Naive thymus-derived CD4-positive, alpha-beta T cell (primary cell): ENCODE data around the gene USP36. TPM values are rescaled to one million over a fixed set of nuclear protein-coding genes. Genes with fewer than 3 reads are reported as not detected.

ENCODE experiments used
- ATAC-seq: fragments of 150-1000 bp; cut with Tn5 transposase; 2 replicates; pipeline ENCODE4 v1.10.0; 2021; ENCODE audit warnings: mild to moderate bottlenecking, moderate library complexity
- CTCF ChIA-PET: fragments of 350-600 bp; sonication (Branson Sonifier 250); formaldehyde crosslinking; loops from one replicate; lab custom pipeline; 2021; ENCODE audit warnings: antibody characterized with exemption; lab: Charles Lee
- POLR2A ChIA-PET: fragments of 350-600 bp; sonication (Branson Sonifier 250); formaldehyde crosslinking; loops from one replicate; lab custom pipeline; 2021; ENCODE audit warnings: antibody characterized with exemption, inconsistent platforms; lab: Charles Lee
- DNase-seq, 9 donors: peaks; one replicate each; pipeline versions ENCODE4 v3.0.0 to v3.0.0-alpha.2; 2020 to 2022; ENCODE audit warnings: mixed read lengths in 1 of 9
- H3K27ac ChIP-seq: one replicate; pipeline ENCODE4 v1.7.0; 2013; ENCODE audit warnings: mild to moderate bottlenecking, low read depth, low read length, moderate library complexity
- H3K27me3 ChIP-seq, 2 donors: one replicate each; pipeline ENCODE4 v1.7.0; 2013; ENCODE audit warnings: low read length in 2 of 2, mild to moderate bottlenecking in 2 of 2, moderate library complexity in 2 of 2; ENCODE audit not compliant: control insufficient read depth in 2 of 2, insufficient read depth in 2 of 2
- H3K36me3 ChIP-seq, 3 experiments: 1 replicate in 2 of 3; 2 replicates in 1 of 3; pipeline ENCODE4 v1.7.0; 2013; ENCODE audit warnings: low read length in 3 of 3, mild to moderate bottlenecking in 3 of 3, moderate library complexity in 1 of 3; ENCODE audit not compliant: insufficient read depth in 3 of 3, control insufficient read depth in 2 of 3
- H3K4me1 ChIP-seq, 2 donors: one replicate each; pipeline ENCODE4 v1.7.0; 2013; ENCODE audit warnings: low read length in 2 of 2, mild to moderate bottlenecking in 2 of 2, moderate library complexity in 1 of 2; ENCODE audit not compliant: control insufficient read depth in 2 of 2, insufficient read depth in 2 of 2
- H3K4me3 ChIP-seq: 2 replicates; pipeline ENCODE4 v1.7.0; 2013; ENCODE audit warnings: mild to moderate bottlenecking, low read length
- H3K9me3 ChIP-seq, 3 experiments: 1 replicate in 2 of 3; 2 replicates in 1 of 3; pipeline ENCODE4 v1.7.0; 2013; ENCODE audit warnings: low read length in 3 of 3; ENCODE audit not compliant: control insufficient read depth in 2 of 3
- H3K27ac Mint-ChIP-seq, 9 donors: one replicate each; pipeline ENCODE4 v1.8.0; 2020 to 2022; ENCODE audit warnings: mixed read lengths in 9 of 9, mild to moderate bottlenecking in 8 of 9, moderate library complexity in 5 of 9, inconsistent platforms in 2 of 9
- H3K27me3 Mint-ChIP-seq, 5 donors: one replicate each; pipeline ENCODE4 v1.8.0; 2021 to 2022; ENCODE audit warnings: mixed read lengths in 5 of 5, mild to moderate bottlenecking in 1 of 5
- H3K36me3 Mint-ChIP-seq, 5 donors: one replicate each; pipeline ENCODE4 v1.8.0; 2020 to 2022; ENCODE audit warnings: mixed read lengths in 5 of 5, mild to moderate bottlenecking in 3 of 5, inconsistent platforms in 1 of 5
- H3K4me1 Mint-ChIP-seq, 7 donors: one replicate each; pipeline ENCODE4 v1.8.0; 2020 to 2022; ENCODE audit warnings: mixed read lengths in 7 of 7, mild to moderate bottlenecking in 3 of 7, inconsistent platforms in 1 of 7
- H3K4me3 Mint-ChIP-seq, 10 donors: one replicate each; pipeline ENCODE4 v1.8.0; 2020 to 2022; ENCODE audit warnings: mild to moderate bottlenecking in 10 of 10, mixed read lengths in 10 of 10, moderate library complexity in 6 of 10, inconsistent platforms in 2 of 10
- H3K9me3 Mint-ChIP-seq, 11 donors: one replicate each; pipeline ENCODE4 v1.8.0; 2020 to 2022; ENCODE audit warnings: mixed read lengths in 11 of 11, mild to moderate bottlenecking in 4 of 11, inconsistent platforms in 1 of 11, moderate library complexity in 1 of 11
- intact Hi-C, 2 donors: fragments of 100-400 bp; cut with micrococcal nuclease; formaldehyde crosslinking; loops; one replicate each; pipeline ENCODE4 v1.15.1; 2023
- polyA plus RNA-seq, 2 donors: library from polyadenylated mRNA; unstranded; fragments of 300-500 nt; fragmentation: Illumina TruSeq; gene quantifications; one replicate each; pipeline ENCODE4 v1.2.3, GENCODE V29; 2021
- total RNA-seq, 6 experiments: library from RNA in 5 of 6; stranded (reverse) in 5 of 6; gene quantifications; 1 replicate in 5 of 6; 2 replicates in 1 of 6; pipeline ENCODE4 v1.2.3 and lab custom pipeline; 2021 to 2026

The USP36 gene
- total and polyA plus RNA-seq, 7 experiments from 2014 or later: 37.4 to 414 (median 148) TPM

DNA sequence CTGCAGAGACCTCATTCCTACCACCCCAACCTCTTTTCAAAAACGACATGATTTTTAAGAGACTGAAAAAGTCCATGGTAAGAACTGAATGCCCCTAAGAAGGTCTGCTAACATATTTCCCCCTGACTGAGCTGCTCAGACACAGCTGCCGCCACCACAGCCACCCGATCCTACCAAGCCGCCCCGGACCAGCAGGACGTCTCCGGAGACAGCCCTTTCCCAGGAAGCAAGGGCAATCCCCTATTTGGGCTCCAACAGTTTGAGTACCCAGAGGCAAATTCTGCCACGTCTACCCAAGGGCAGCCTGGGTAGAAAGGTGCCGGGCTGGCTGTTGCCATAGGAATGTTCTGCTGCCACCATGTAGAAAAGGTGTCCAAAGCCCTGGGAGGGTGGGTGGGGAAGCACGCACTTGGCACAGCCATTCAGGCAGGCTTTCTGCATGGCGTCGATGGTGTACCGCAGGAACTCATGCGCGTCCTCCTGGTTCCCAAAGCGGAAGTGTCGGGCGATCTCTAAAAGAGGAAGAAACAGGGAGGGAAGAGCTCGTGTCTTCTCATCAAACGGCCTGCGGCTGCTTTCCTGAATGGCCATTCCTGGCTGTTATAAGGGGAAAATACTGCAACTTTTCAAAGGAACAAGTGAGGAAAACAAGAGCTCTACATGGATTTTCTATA is 13.6 kb downstream of the USP36 start:
- POLR2A ChIA-PET: interaction anchor here (0.7 to 1.5 kb wide), 4 partner anchors 11 to 79 kb away, joined by 3 to 5 read pairs (median 3); no protein-coding TSS in a partner anchor
- CTCF ChIA-PET: interaction anchor here (1.0 kb wide), 2 partner anchors 40 to 119 kb away, joined by 3 read pairs; no protein-coding TSS in a partner anchor
- H3K9me3 Mint-ChIP-seq: peaks cover 0 to 4% (median 0%) of the 10 kb centered on the region in 11 donors
- DNase-seq (no peak), ATAC-seq (no peak)
- no peaks in the 10 kb centered on the region for H3K4me1 ChIP-seq
- H3K27me3 ChIP-seq: no peaks in the 10 kb centered on the region
- H3K4me3 Mint-ChIP-seq: no peak overlapping the region
- peak overlapping the region in 6 of 9 donors; percentile 22 to 70 (median 54) for H3K27ac Mint-ChIP-seq
- H3K4me3 ChIP-seq: no peak overlapping the region
- peaks cover 27 to 84% (median 55%) of the 10 kb centered on the region in 5 donors for H3K36me3 Mint-ChIP-seq
- H3K9me3 ChIP-seq: no peaks in the 10 kb centered on the region
- no peak overlapping the region for H3K27ac ChIP-seq
- peaks cover 27 to 60% (median 44%) of the 10 kb centered on the region in 7 donors for H3K4me1 Mint-ChIP-seq
- H3K27me3 Mint-ChIP-seq: no peaks in the 10 kb centered on the region
- peaks cover 29 to 96% (median 46%) of the 10 kb centered on the region in 3 experiments for H3K36me3 ChIP-seq
- intact Hi-C loops: no loop called here

- peaks cover 32 to 96% (median 40%) of the 10 kb centered on the region in 3 experiments for H3K36me3 ChIP-seq
- DNase-seq (no peak), ATAC-seq (peak; percentile 28)
- intact Hi-C loops: no loop called here
- no peaks in the 10 kb centered on the region for H3K4me1 ChIP-seq
- H3K27ac ChIP-seq: no peak overlapping the region
- POLR2A ChIA-PET: interaction anchor here (0.8 to 1.5 kb wide), 3 partner anchors 12 to 79 kb away, joined by 3 to 5 read pairs (median 3); no protein-coding TSS in a partner anchor
- Mint-ChIP-seq H3K27ac (peak overlapping the region in 5 of 9 donors; percentile 14 to 70 (median 36)), H3K9me3 (peaks cover 0 to 4% (median 0%) of the 10 kb centered on the region in 11 donors), H3K36me3 (peaks cover 27 to 83% (median 54%) of the 10 kb centered on the region in 5 donors), H3K27me3 (no peaks in the 10 kb centered on the region), H3K4me3 (no peak overlapping the region), H3K4me1 (peaks cover 27 to 64% (median 45%) of the 10 kb centered on the region in 7 donors)
- CTCF ChIA-PET: interaction anchor here (1.0 kb wide), 2 partner anchors 41 to 118 kb away, joined by 3 read pairs; no protein-coding TSS in a partner anchor
- H3K9me3 ChIP-seq: no peaks in the 10 kb centered on the region
- H3K27me3 ChIP-seq: no peaks in the 10 kb centered on the region
- H3K4me3 ChIP-seq: no peak overlapping the region
Observed at GRCh38 chr17:78826421-78826820, 14.2 kb downstream of the USP36 start.

DNA sequence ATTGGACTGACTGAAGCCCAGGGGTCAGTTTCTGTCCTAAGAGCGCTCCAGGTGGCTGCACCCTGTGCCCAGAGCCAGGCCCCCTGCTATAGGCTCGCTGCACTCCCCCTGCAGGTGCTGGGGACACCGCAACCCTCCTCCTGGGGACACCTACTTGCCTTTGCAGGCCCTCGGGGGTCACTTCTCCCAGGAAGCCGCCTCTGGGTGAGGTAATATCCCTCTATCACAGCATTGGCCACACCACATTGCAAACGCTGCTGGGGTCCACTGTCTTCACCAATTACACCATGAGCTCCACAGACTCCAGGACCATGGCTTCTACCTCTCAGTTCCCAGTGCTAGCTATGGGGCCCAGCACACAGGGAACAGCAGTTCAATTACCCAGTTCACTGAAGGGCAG is 14.9 kb downstream of the USP36 start:
- Mint-ChIP-seq H3K36me3 (peaks cover 26 to 85% (median 59%) of the 10 kb centered on the region in 5 donors), H3K4me3 (peak overlapping the region in 3 of 10 donors; percentile 4 to 16 (median 9)), H3K9me3 (peaks cover 0 to 4% (median 0%) of the 10 kb centered on the region in 11 donors), H3K27me3 (no peaks in the 10 kb centered on the region), H3K4me1 (peaks cover 29 to 70% (median 45%) of the 10 kb centered on the region in 7 donors), H3K27ac (peak overlapping the region; percentile 3 to 99 (median 90))
- Histone ChIP-seq H3K36me3 (peaks cover 32 to 94% (median 37%) of the 10 kb centered on the region in 3 experiments), H3K27me3 (no peaks in the 10 kb centered on the region), H3K4me3 (no peak overlapping the region), H3K9me3 (no peaks in the 10 kb centered on the region), H3K27ac (no peak overlapping the region), H3K4me1 (peaks cover 0 to 4% of the 10 kb centered on the region in 2 donors)
- ChIA-PET CTCF (interaction anchor here (1.0 kb wide), 1 partner anchor 117 kb away, joined by 3 read pairs; no protein-coding TSS in a partner anchor), POLR2A (interaction anchor here (0.7 to 1.1 kb wide), 2 partner anchors 42 to 55 kb away, joined by 3 to 4 read pairs; no protein-coding TSS in a partner anchor)
- intact Hi-C loops: no loop called here
- DNase-seq (no peak), ATAC-seq (no peak)

GRCh38 chr17:78824240-78824639 is 16.4 kb downstream of the USP36 start:
- Mint-ChIP-seq H3K9me3 (peaks cover 0 to 4% (median 0%) of the 10 kb centered on the region in 11 donors), H3K27ac (peak overlapping the region; percentile 25 to 99 (median 90)), H3K4me1 (peaks cover 37 to 76% (median 50%) of the 10 kb centered on the region in 7 donors), H3K27me3 (no peaks in the 10 kb centered on the region), H3K36me3 (peaks cover 22 to 82% (median 57%) of the 10 kb centered on the region in 5 donors), H3K4me3 (peak overlapping the region in 5 of 10 donors; percentile 8 to 39 (median 25))
- intact Hi-C loops: no loop called here
- ChIA-PET CTCF (no interaction called here), POLR2A (interaction anchor here (0.5 to 2.0 kb wide), 4 partner anchors 16 to 135 kb away, joined by 3 to 4 read pairs (median 4); no protein-coding TSS in a partner anchor)
- H3K4me3 ChIP-seq: no peak overlapping the region
- H3K27me3 ChIP-seq: no peaks in the 10 kb centered on the region
- peaks cover 12 to 17% of the 10 kb centered on the region in 2 donors for H3K4me1 ChIP-seq
- H3K36me3 ChIP-seq: peaks cover 26 to 90% (median 33%) of the 10 kb centered on the region in 3 experiments
- no peaks in the 10 kb centered on the region for H3K9me3 ChIP-seq
- DNase-seq (no peak), ATAC-seq (no peak)
- H3K27ac ChIP-seq: no peak overlapping the region

- intact Hi-C loops: no loop called here
- Mint-ChIP-seq H3K36me3 (peaks cover 21 to 81% (median 61%) of the 10 kb centered on the region in 5 donors), H3K27me3 (no peaks in the 10 kb centered on the region), H3K27ac (peak overlapping the region in 8 of 9 donors; percentile 77 to 99 (median 95)), H3K4me3 (peak overlapping the region in 2 of 10 donors; percentile 25 to 39), H3K9me3 (peaks cover 0 to 5% (median 0%) of the 10 kb centered on the region in 11 donors), H3K4me1 (peaks cover 44 to 83% (median 56%) of the 10 kb centered on the region in 7 donors)
- ATAC-seq (no peak), DNase-seq (no peak)
- ChIA-PET CTCF (no interaction called here), POLR2A (interaction anchor here (0.5 to 2.0 kb wide), 4 partner anchors 17 to 136 kb away, joined by 3 to 4 read pairs (median 4); no protein-coding TSS in a partner anchor)
- H3K27me3 ChIP-seq: no peaks in the 10 kb centered on the region
- H3K4me3 ChIP-seq: no peak overlapping the region
- peaks cover 27 to 83% (median 33%) of the 10 kb centered on the region in 3 experiments for H3K36me3 ChIP-seq
- peaks cover 18 to 23% of the 10 kb centered on the region in 2 donors for H3K4me1 ChIP-seq
- H3K9me3 ChIP-seq: no peaks in the 10 kb centered on the region
- peak overlapping the region; percentile 18 for H3K27ac ChIP-seq
Observed at GRCh38 chr17:78823282-78824046, 17.1 kb downstream of the USP36 start.

- intact Hi-C loops: no loop called here
- H3K4me1 ChIP-seq: peaks cover 27 to 32% of the 10 kb centered on the region in 2 donors
- CTCF ChIA-PET: interaction anchor here (0.7 kb wide), 1 partner anchor 14 kb away, joined by 3 read pairs; no protein-coding TSS in a partner anchor
Observed at GRCh38 chr17:78822552-78822951, 18.1 kb downstream of the USP36 start.

More at GRCh38 chr17:78822552-78822951, 18.1 kb downstream of the USP36 start:
- H3K4me3 ChIP-seq: no peak overlapping the region
- ATAC-seq (no peak), DNase-seq (no peak)
- POLR2A ChIA-PET: interaction anchor here (2.0 kb wide), 1 partner anchor 63 kb away, joined by 4 read pairs; no protein-coding TSS in a partner anchor
- H3K27ac ChIP-seq: no peak overlapping the region
- peak overlapping the region in 4 of 10 donors; percentile 6 to 50 (median 24) for H3K4me3 Mint-ChIP-seq
- peaks cover 33 to 80% (median 39%) of the 10 kb centered on the region in 3 experiments for H3K36me3 ChIP-seq
- peak overlapping the region; percentile 68 to 99 (median 94) for H3K27ac Mint-ChIP-seq
- no peaks in the 10 kb centered on the region for H3K27me3 ChIP-seq
- H3K27me3 Mint-ChIP-seq: no peaks in the 10 kb centered on the region
- H3K36me3 Mint-ChIP-seq: peaks cover 16 to 74% (median 53%) of the 10 kb centered on the region in 5 donors
- H3K9me3 ChIP-seq: no peaks in the 10 kb centered on the region
- H3K9me3 Mint-ChIP-seq: peaks cover 0 to 2% (median 0%) of the 10 kb centered on the region in 11 donors
- peaks cover 44 to 86% (median 59%) of the 10 kb centered on the region in 7 donors for H3K4me1 Mint-ChIP-seq
